ENCODE results near the gene CYP2R1. TPM values are rescaled to one million over a fixed set of nuclear protein-coding genes. Genes with fewer than 3 reads are reported as not detected.

Gene CYP2R1
- total and polyA plus RNA-seq, 10 of the 15 experiments (the other 5 are each of a cell fraction or from before 2014, with no cell fraction given), result 0.52 to 10.3 (median 6.3) TPM

- TF ChIP-seq ZBTB40 (IDR thresholded peaks at IDR 0.05; ENCODE audit: borderline replicate concordance), result no peak
- TF ChIP-seq PAX5 (IDR thresholded peaks at IDR 0.05; ENCODE audit: borderline replicate concordance, low read depth, low read length), result no peak
- no peak for TF ChIP-seq CEBPZ (IDR thresholded peaks at IDR 0.05; ENCODE audit: low read depth, low read length)
- no peak for TF ChIP-seq TARDBP (IDR thresholded peaks at IDR 0.05; ENCODE audit: borderline replicate concordance)
- no peak for TF ChIP-seq FOXK2 (IDR thresholded peaks at IDR 0.05)
- TF ChIP-seq MEF2A (IDR thresholded peaks at IDR 0.05; ENCODE audit: insufficient read depth, low read depth, low read length), result no peak
Observed at GRCh38 chr11:14930369-14930768, 38.3 kb upstream of the CYP2R1 start (continued).

Data from GM12878 (cell line).